LNCaP clone FGC (cell line): ENCODE data around the gene MRM2.
"Not testable (repeated sequence)": the region's sequence is repeated elsewhere in the genome, so short reads cannot be mapped to it uniquely, and the experiment has no call there.

ENCODE experiments used
- DNase-seq: peaks from one replicate; pipeline ENCODE4 v3.0.0-alpha.2; 2011; ENCODE audit warnings: low read depth
- H3K4me3 ChIP-seq: 2 replicates; pipeline ENCODE4 v1.5.1; 2011; ENCODE audit warnings: mild to moderate bottlenecking, low read depth, low read length, control low read depth
- TF ChIP-seq, protein P1 (sequence below): IDR thresholded peaks from 2 replicates; pipeline ENCODE4 v1.5.1; 2012; ENCODE audit warnings: mild to moderate bottlenecking; ENCODE audit not compliant: control insufficient read depth, insufficient read depth; ENCODE audit errors: extremely low read depth

Gene MRM2

DNA sequence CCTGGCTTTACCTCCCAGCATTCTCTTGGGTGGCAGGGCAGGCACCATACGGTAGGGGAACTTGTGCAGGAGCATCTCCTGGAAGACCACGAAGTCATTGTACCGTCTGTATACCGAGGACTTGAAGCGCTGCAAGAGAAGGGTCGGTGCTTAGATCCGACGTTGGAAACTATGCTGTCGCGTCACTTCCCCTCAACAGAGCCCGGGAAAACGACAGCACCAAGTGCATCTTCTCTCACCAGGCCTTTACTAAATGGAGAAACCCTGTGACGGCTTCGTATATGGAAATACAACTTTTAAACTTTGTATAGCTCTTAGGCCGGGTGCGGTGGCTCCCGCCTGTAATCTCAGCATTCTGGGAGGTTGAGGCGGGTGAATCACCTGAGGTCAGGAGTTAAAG, 33.1 kb upstream of the MRM2 start:
- H3K4me3 ChIP-seq = no peak overlapping the region
- DNase-seq = no peak
- TF ChIP-seq, protein P1, sequence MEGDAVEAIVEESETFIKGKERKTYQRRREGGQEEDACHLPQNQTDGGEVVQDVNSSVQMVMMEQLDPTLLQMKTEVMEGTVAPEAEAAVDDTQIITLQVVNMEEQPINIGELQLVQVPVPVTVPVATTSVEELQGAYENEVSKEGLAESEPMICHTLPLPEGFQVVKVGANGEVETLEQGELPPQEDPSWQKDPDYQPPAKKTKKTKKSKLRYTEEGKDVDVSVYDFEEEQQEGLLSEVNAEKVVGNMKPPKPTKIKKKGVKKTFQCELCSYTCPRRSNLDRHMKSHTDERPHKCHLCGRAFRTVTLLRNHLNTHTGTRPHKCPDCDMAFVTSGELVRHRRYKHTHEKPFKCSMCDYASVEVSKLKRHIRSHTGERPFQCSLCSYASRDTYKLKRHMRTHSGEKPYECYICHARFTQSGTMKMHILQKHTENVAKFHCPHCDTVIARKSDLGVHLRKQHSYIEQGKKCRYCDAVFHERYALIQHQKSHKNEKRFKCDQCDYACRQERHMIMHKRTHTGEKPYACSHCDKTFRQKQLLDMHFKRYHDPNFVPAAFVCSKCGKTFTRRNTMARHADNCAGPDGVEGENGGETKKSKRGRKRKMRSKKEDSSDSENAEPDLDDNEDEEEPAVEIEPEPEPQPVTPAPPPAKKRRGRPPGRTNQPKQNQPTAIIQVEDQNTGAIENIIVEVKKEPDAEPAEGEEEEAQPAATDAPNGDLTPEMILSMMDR = no peak

DNA sequence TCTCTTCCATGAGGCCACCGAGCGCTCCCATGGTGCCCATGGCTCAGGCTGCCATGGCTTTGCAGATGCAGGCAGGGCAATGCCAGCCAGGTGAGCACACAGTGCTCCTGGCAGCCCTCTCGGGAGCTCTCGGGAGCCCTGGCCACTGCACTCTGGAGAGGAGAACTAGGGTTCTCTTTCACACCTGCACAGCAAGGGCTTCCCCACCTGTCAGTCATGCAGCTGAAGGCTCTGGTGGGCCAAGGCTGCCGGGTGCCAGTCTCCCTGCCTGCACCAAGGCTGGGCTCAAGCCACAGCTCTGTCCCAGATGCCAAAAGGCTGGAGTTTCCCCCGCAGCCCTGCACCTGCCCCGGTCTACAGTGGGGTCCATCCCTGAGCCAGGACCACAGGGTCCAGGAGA, 32.7 kb upstream of the MRM2 start:
- no peak for DNase-seq
- H3K4me3 ChIP-seq = no peak overlapping the region
- TF ChIP-seq, protein P1 = no peak

DNA sequence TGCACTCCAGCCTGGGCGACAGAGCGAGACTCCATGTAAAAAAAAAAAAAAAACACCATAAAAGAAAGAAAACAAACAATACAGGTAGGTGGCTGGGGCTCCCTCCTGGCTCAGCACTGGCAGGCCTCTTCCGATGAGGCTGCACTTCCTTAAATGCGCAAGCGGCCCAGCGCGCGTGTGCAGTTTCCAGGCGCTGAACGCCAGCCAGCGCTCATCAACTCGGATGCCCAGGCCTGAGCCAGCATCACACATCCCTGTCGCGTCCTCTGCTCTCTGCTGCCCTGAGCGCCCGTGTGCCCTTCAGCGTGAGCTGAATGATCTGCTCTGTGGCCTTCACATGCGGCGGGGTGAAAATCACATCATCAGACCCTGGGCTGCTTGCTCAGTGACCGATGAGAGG, 31.9 kb upstream of the MRM2 start:
- DNase-seq = no peak
- TF ChIP-seq, protein P1 = no peak
- no peak overlapping the region for H3K4me3 ChIP-seq

DNA sequence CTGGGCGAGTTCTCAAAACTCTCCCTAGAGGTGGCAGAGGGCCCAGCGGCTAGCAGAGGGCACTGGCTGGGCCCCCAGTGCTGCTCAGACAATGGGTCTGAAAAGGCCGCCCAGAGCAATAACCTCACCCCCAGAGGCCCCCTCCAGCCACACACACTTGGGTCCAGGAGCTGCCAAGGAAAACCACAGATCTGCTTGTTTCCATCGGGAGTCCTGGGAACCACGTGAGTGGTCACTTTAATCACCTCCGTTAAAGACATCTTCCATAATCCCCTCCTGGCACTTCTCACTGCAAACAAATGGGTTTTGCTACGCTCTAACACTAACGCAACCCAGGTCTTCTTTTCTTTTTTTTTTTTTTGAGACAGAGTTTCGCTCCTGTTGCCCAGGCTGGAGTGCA, 30.0 kb upstream of the MRM2 start:
- DNase-seq = no peak
- H3K4me3 ChIP-seq = no peak overlapping the region
- TF ChIP-seq, protein P1 = no peak

DNA sequence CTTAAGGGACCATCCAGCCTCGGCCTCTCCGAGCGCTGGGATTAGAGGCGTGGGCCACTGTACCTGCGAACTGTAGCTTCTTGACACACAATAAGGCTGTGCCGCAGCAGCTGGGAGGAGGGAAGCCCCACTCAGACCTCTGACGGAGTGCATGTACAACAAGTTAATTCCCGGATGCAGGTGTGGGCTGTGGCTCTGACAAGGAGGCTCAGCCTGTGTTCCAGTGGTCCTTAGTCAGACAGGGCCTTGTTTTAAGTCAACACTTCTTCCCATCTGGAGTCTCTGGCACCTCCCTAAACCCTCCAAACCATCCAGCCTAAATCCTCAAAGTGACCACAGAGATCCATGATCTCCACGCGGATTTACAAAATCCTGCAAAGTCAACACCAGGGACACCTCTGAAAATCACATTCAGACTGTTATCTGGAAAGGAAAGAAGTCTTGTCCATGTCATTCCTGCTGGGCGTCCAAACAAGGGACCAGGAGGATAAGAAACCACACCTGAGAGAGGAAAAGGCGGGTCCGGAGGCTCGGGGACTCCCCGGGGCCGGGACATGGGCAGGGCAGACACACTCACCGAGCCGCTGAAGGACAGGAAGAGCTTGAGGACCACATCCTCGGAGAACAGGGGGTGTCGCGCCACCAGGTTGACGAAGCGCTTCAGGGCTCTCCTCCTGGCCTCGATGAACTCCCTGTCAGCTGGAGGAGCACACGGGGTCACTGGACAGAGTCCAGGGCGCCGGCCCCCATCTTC, 29.4 kb upstream of the MRM2 start:
- TF ChIP-seq, protein P1 = no peak

DNA sequence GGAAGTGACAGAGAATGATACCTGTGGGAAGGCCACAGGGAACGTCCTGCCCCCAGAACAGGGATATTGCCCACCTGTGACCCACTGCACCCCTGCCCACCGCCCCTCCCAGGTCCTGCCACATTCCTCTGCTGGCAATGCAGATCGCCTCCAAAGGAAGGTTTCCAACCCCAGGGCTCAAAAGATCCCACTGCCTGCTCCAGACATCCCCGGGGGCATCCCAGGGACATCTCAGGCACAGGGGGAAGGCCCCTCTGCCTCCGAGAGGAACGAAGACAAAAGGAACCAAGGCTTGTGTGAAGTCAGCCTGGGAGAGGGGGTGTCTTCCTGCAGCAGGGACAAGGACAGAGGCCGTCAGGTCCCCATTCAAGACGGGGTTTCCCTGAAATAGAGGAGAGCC, 28.5 kb upstream of the MRM2 start:
- H3K4me3 ChIP-seq = no peak overlapping the region
- DNase-seq = no peak
- TF ChIP-seq, protein P1 = no peak

More for the DNA sequence above, 29.4 kb upstream of the MRM2 start:
- no peak for DNase-seq
- no peak overlapping the region for H3K4me3 ChIP-seq

DNA sequence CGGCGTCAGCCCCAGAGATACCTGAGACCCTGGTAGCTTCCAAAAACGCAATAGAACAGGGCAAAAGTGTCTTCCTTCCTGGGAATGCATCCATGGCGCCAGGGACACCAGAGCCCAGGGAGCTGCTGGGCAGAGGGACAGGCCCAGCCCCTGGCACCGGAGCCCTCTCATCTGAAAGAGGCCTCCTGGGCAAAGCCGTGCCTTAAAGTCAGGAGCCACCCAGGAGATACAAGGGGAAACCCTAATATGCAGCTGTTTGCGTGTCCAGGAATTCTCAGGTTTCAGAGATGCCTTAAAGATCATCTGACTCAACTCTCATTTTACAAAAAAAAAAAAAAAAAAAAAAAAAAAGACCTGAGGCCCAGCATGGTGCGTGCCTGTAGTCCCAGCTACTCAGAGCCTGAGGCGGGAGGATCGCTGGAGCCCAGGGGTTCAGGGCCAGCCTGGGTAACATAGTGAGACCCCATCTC, 28.0 kb upstream of the MRM2 start:
- TF ChIP-seq, protein P1 = no peak
- DNase-seq = no peak
- no peak overlapping the region for H3K4me3 ChIP-seq

DNA sequence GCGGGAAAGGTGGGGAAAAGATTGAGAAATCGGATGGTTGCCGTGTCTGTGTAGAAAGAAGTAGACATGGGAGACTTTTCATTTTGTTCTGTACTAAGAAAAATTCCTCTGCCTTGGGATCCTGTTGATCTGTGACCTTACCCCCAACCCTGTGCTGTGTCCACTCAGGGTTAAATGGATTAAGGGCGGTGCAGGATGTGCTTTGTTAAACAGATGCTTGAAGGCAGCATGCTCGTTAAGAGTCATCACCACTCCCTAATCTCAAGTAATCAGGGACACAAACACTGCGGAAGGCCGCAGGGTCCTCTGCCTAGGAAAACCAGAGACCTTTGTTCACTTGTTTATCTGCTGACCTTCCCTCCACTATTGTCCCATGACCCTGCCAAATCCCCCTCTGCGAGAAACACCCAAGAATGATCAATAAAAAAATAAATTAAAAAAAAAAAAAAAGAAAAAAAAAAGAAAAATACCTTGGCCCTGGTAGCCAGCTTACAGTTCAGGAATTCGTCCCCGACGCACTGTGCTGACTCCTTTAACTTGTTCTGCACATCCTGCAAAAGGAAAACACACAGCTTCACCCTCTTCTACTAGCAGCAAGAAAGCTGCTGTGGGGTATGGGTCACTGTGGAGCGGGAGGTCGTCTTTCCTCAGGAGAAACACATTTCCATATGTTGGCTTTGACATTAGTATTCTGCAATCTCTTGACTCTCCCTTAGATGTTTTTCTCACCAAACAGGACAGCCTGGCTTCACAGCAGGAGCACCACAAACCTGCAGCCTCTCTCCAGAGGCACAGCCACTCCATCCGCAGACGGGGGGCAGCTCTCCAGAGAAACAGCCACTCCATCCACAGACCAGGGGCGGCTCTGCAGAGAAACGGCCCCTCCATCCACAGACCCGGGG, 27.3 kb upstream of the MRM2 start:
- not testable (repeated sequence) for DNase-seq, H3K4me3 ChIP-seq
